H1 (cell line): ENCODE results near the gene DYRK2.

Experiments
- ASH2L ChIP-seq: fragments of 200-600, 300-600 bp; sonication (generic); IDR thresholded peaks from one replicate; pipeline ENCODE4 v1.7.1; 2017; ENCODE audit warnings: low read length
- CHD1 ChIP-seq: IDR thresholded peaks from 2 replicates; pipeline ENCODE4 v1.6.1; 2012; ENCODE audit warnings: low read depth, low read length, improper control_type of control experiment
- CTCF ChIP-seq, 3 experiments: IDR thresholded peaks; 1 replicate in 2 of 3; 2 replicates in 1 of 3; pipeline versions ENCODE4 v1.5.1 to v1.6.1; 2011; ENCODE audit warnings: low read length in 3 of 3, mild to moderate bottlenecking in 3 of 3, inconsistent platforms in 2 of 3, low read depth in 1 of 3, moderate library complexity in 1 of 3; ENCODE audit not compliant: insufficient read depth in 1 of 3; ENCODE audit errors: control extremely low read depth in 1 of 3
- EP300 ChIP-seq, 2 experiments: IDR thresholded peaks; 1 replicate in 1 of 2; 2 replicates in 1 of 2; pipeline ENCODE4 v1.6.1; 2011 to 2012; ENCODE audit warnings: low read depth in 2 of 2, low read length in 2 of 2, mild to moderate bottlenecking in 2 of 2, borderline replicate concordance in 1 of 2, inconsistent platforms in 1 of 2, moderate library complexity in 1 of 2
- EZH2 ChIP-seq: fragments of 200-600 bp; sonication (generic); IDR thresholded peaks from 2 replicates; pipeline ENCODE4 v1.7.1; 2012; ENCODE audit warnings: low read depth, mild to moderate bottlenecking, moderate library complexity, low read length, inconsistent platforms; ENCODE audit not compliant: severe bottlenecking
- MAFK ChIP-seq: IDR thresholded peaks from 2 replicates; pipeline ENCODE4 v1.6.1; 2012; ENCODE audit warnings: low read depth, mild to moderate bottlenecking, improper control_type of control experiment, low read length
- NANOG ChIP-seq: IDR thresholded peaks from 2 replicates; pipeline ENCODE4 v1.6.1; 2011; ENCODE audit warnings: low read length, low read depth, mild to moderate bottlenecking, inconsistent platforms; ENCODE audit not compliant: insufficient read depth, poor library complexity, severe bottlenecking
- NRF1 ChIP-seq: IDR thresholded peaks from 2 replicates; pipeline ENCODE4 v1.6.1; 2011; ENCODE audit warnings: mild to moderate bottlenecking, low read depth, low read length, improper control_type of control experiment
- POLR2A ChIP-seq, 2 experiments: IDR thresholded peaks; 1 replicate in 1 of 2; 2 replicates in 1 of 2; pipeline ENCODE4 v1.6.1; 2011; ENCODE audit warnings: low read depth in 2 of 2, low read length in 2 of 2, mild to moderate bottlenecking in 2 of 2; ENCODE audit errors: control extremely low read depth in 1 of 2
- RFX5 ChIP-seq: IDR thresholded peaks from 2 replicates; pipeline ENCODE4 v1.6.1; 2011; ENCODE audit warnings: low read depth, low read length, improper control_type of control experiment, borderline replicate concordance
- RXRA ChIP-seq: IDR thresholded peaks from 2 replicates; pipeline ENCODE4 v1.6.1; 2011; ENCODE audit warnings: low read depth, mild to moderate bottlenecking, low read length, moderate library complexity; ENCODE audit not compliant: insufficient read depth
- SRF ChIP-seq: IDR thresholded peaks from 2 replicates; pipeline ENCODE4 v1.6.1; 2011; ENCODE audit warnings: mild to moderate bottlenecking, low read depth, low read length, moderate library complexity
- TCF12 ChIP-seq: IDR thresholded peaks from 2 replicates; pipeline ENCODE4 v1.6.1; 2011; ENCODE audit warnings: low read depth, mild to moderate bottlenecking, low read length

- no peak for TF ChIP-seq NRF1
- TF ChIP-seq EZH2: no peak
- TF ChIP-seq POLR2A (IDR thresholded peaks at IDR 0.05; ENCODE audit: control extremely low read depth in 1 of 2, low read depth in 2 of 2, low read length in 2 of 2): no peak
- TF ChIP-seq ASH2L: no peak
- no peak for TF ChIP-seq NANOG
- TF ChIP-seq RFX5: no peak
- TF ChIP-seq CTCF (IDR thresholded peaks at IDR 0.05; ENCODE audit: control extremely low read depth in 1 of 3, insufficient read depth in 1 of 3, low read depth in 1 of 3, low read length in 3 of 3): no peak
- no peak for TF ChIP-seq RXRA
- no peak for TF ChIP-seq SRF
- no peak for TF ChIP-seq CHD1
- TF ChIP-seq TCF12: no peak
- TF ChIP-seq EP300 (IDR thresholded peaks at IDR 0.05; ENCODE audit: borderline replicate concordance in 1 of 2, low read depth in 2 of 2, low read length in 2 of 2): no peak
- TF ChIP-seq MAFK: no peak
Observed at GRCh38 chr12:67633024-67633610, 15.4 kb upstream of the DYRK2 start.
